ENCODE results near the gene FAM13A.
A peak's percentile ranks its signal among the peaks of the same experiment; 100 is the strongest.

Gene FAM13A

GRCh38 chr4:88702782-88703181, 354.2 kb downstream of the FAM13A start:
- H3K27ac ChIP-seq (ENCODE audit: low read depth, low read length): no peak overlapping the region
- no peak overlapping the region for H3K4me3 ChIP-seq (ENCODE audit: low read depth in 1 of 2, low read length in 2 of 2)
- H3K36me3 ChIP-seq (ENCODE audit: insufficient read depth, low read length): peaks cover 6% of the 10 kb centered on the region
- H3K9me3 ChIP-seq (ENCODE audit: low read length): no peaks in the 10 kb centered on the region
- peaks cover 18% of the 10 kb centered on the region for H3K4me1 ChIP-seq (ENCODE audit: insufficient read depth, low read length)
- no peak overlapping the region for H3K9ac ChIP-seq (ENCODE audit: low read length)
- no peaks in the 10 kb centered on the region for H3K27me3 ChIP-seq (ENCODE audit: control insufficient read depth in 1 of 2, insufficient read depth in 2 of 2, low read length in 2 of 2)

GRCh38 chr4:88698519-88698918, 358.5 kb downstream of the FAM13A start:
- no peaks in the 10 kb centered on the region for H3K27me3 ChIP-seq (ENCODE audit: control insufficient read depth in 1 of 2, insufficient read depth in 2 of 2, low read length in 2 of 2)
- H3K9ac ChIP-seq (ENCODE audit: low read length): no peak overlapping the region
- H3K9me3 ChIP-seq (ENCODE audit: low read length): no peaks in the 10 kb centered on the region
- H3K36me3 ChIP-seq (ENCODE audit: insufficient read depth, low read length): no peaks in the 10 kb centered on the region
- H3K4me1 ChIP-seq (ENCODE audit: insufficient read depth, low read length): no peaks in the 10 kb centered on the region
- no peak overlapping the region for H3K4me3 ChIP-seq (ENCODE audit: low read depth in 1 of 2, low read length in 2 of 2)
- no peak overlapping the region for H3K27ac ChIP-seq (ENCODE audit: low read depth, low read length)

DNA sequence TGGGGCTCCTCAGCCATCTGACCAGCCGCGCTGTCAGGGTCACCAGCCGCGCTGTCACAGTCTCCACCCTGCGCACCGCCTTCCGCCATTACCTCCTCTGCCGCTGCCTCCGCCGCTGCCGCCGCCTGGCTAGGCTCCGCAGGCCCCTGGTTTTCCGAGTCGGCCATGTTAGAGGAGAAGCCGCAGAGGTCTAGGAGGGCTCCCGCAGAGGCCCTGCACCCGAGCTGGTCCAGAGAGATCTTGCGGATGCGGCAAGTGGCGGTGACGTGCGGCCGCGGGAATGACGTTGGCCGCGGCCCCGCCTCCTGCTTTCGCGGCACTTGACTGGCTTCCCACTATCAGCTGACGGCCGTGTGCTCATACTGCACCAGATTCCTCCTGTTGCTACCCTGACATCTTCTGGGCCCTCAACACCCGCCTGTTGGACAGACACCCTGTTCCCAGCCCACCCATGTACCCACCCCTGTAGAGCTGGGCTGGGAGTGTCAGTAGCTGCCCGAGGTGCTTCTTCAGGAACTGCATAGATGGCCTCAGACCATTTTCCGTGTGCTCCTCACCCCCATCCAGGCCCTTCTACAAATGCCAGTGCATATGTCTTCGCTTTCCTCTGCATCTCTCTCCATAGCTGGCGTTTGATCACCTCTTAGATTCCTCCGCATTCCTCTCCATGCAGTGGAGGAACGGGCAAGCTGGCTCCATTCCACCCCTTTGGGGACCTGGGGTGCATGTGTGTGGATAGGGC, 359.2 kb downstream of the FAM13A start, which contains the start of gene NAP1L5:
Gene NAP1L5, minus strand, starts transcription at position 242 of the 742 bp plus-strand sequence. Its CDS starts 75 bp downstream, at position 167.
- H3K9ac ChIP-seq (ENCODE audit: low read length): peak within 1 kb of the TSS; percentile 59
- H3K27ac ChIP-seq (ENCODE audit: low read depth, low read length): peak within 1 kb of the TSS; percentile 35
- no peaks in the 10 kb centered on the region for H3K27me3 ChIP-seq (ENCODE audit: control insufficient read depth in 1 of 2, insufficient read depth in 2 of 2, low read length in 2 of 2)
- no peaks in the 10 kb centered on the region for H3K4me1 ChIP-seq (ENCODE audit: insufficient read depth, low read length)
- H3K4me3 ChIP-seq (ENCODE audit: low read depth in 1 of 2, low read length in 2 of 2): peak within 1 kb of the TSS; percentile 21 to 72
- H3K9me3 ChIP-seq (ENCODE audit: low read length): no peaks in the 10 kb centered on the region
- no peaks in the 10 kb centered on the region for H3K36me3 ChIP-seq (ENCODE audit: insufficient read depth, low read length)

- H3K27me3 ChIP-seq (ENCODE audit: control insufficient read depth in 1 of 2, insufficient read depth in 2 of 2, low read length in 2 of 2): no peaks in the 10 kb centered on the region
- no peaks in the 10 kb centered on the region for H3K4me1 ChIP-seq (ENCODE audit: insufficient read depth, low read length)
- peak overlapping the region; percentile 59 for H3K9ac ChIP-seq (ENCODE audit: low read length)
- peak overlapping the region; percentile 35 for H3K27ac ChIP-seq (ENCODE audit: low read depth, low read length)
- no peaks in the 10 kb centered on the region for H3K36me3 ChIP-seq (ENCODE audit: insufficient read depth, low read length)
- no peaks in the 10 kb centered on the region for H3K9me3 ChIP-seq (ENCODE audit: low read length)
- H3K4me3 ChIP-seq (ENCODE audit: low read depth in 1 of 2, low read length in 2 of 2): peak overlapping the region; percentile 21 to 72
Observed at GRCh38 chr4:88697141-88697540, 359.8 kb downstream of the FAM13A start.

DNA sequence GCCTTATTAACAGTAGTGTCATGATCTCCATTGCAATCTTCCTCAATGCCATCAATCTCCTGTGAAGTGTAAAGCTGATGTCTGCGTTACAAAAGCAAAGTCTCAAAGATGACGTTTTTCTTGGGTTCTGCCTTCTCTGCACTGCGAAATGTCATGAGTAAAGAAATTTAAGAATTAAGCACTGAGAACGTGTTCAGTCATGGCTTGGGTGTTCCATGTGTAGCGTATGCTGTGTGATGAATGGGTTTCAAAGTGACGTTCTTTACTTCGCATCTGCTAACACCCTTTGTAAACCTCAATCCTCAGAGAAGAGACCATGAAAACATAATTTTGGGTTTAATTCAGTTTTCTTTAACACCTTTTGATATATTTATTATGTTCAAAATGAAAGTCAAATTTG, 360.4 kb downstream of the FAM13A start:
- Histone ChIP-seq H3K4me1 (ENCODE audit: insufficient read depth, low read length) (no peaks in the 10 kb centered on the region), H3K9me3 (ENCODE audit: low read length) (no peaks in the 10 kb centered on the region), H3K27me3 (ENCODE audit: control insufficient read depth in 1 of 2, insufficient read depth in 2 of 2, low read length in 2 of 2) (no peaks in the 10 kb centered on the region), H3K27ac (ENCODE audit: low read depth, low read length) (no peak overlapping the region), H3K9ac (ENCODE audit: low read length) (peak overlapping the region; percentile 41), H3K4me3 (ENCODE audit: low read depth in 1 of 2, low read length in 2 of 2) (peak overlapping the region; percentile 21 to 72), H3K36me3 (ENCODE audit: insufficient read depth, low read length) (no peaks in the 10 kb centered on the region)

DNA sequence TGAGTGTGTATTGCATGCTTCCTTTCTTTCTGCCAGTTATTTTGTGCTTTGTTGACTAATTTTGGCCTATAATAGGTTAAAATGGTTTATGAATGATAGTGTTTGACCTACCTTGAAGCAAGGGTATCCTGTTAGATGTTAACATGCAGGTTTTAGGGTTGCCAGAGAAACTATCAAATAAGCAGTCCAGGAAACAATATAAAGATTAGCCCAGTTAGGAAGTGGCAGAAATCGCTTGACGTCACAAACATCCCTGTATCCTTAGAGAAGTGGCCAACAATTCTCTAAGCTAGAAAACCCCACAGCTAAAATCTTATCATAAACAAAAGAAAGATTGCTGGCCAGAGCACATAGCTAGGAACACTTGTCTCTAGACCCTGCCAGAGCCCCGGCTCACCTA, 363.2 kb downstream of the FAM13A start:
- H3K36me3 ChIP-seq (ENCODE audit: insufficient read depth, low read length): no peaks in the 10 kb centered on the region

GRCh38 chr4:88690355-88690754, 366.6 kb downstream of the FAM13A start:
- no peak overlapping the region for H3K4me3 ChIP-seq (ENCODE audit: low read depth in 1 of 2, low read length in 2 of 2)
- no peaks in the 10 kb centered on the region for H3K9me3 ChIP-seq (ENCODE audit: low read length)
- H3K27me3 ChIP-seq (ENCODE audit: control insufficient read depth in 1 of 2, insufficient read depth in 2 of 2, low read length in 2 of 2): no peaks in the 10 kb centered on the region
- peaks cover 7% of the 10 kb centered on the region for H3K36me3 ChIP-seq (ENCODE audit: insufficient read depth, low read length)
- H3K27ac ChIP-seq (ENCODE audit: low read depth, low read length): no peak overlapping the region
- H3K4me1 ChIP-seq (ENCODE audit: insufficient read depth, low read length): no peaks in the 10 kb centered on the region
- H3K9ac ChIP-seq (ENCODE audit: low read length): no peak overlapping the region

More for the DNA sequence above, 363.2 kb downstream of the FAM13A start:
- Histone ChIP-seq H3K27ac (ENCODE audit: low read depth, low read length) (no peak overlapping the region), H3K27me3 (ENCODE audit: control insufficient read depth in 1 of 2, insufficient read depth in 2 of 2, low read length in 2 of 2) (no peaks in the 10 kb centered on the region), H3K4me3 (ENCODE audit: low read depth in 1 of 2, low read length in 2 of 2) (no peak overlapping the region), H3K9ac (ENCODE audit: low read length) (no peak overlapping the region), H3K9me3 (ENCODE audit: low read length) (no peaks in the 10 kb centered on the region), H3K4me1 (ENCODE audit: insufficient read depth, low read length) (no peaks in the 10 kb centered on the region)

GRCh38 chr4:88681209-88681608, 375.8 kb downstream of the FAM13A start:
- no peaks in the 10 kb centered on the region for H3K4me1 ChIP-seq (ENCODE audit: insufficient read depth, low read length)
- H3K36me3 ChIP-seq (ENCODE audit: insufficient read depth, low read length): peaks cover 35% of the 10 kb centered on the region
- no peak overlapping the region for H3K27ac ChIP-seq (ENCODE audit: low read depth, low read length)
- H3K9me3 ChIP-seq (ENCODE audit: low read length): no peaks in the 10 kb centered on the region
- H3K9ac ChIP-seq (ENCODE audit: low read length): no peak overlapping the region
- H3K4me3 ChIP-seq (ENCODE audit: low read depth in 1 of 2, low read length in 2 of 2): no peak overlapping the region
- H3K27me3 ChIP-seq (ENCODE audit: control insufficient read depth in 1 of 2, insufficient read depth in 2 of 2, low read length in 2 of 2): no peaks in the 10 kb centered on the region

All from muscle layer of colon (tissue), 2 donors.